ENCODE data around the gene PHF13.
A peak's percentile ranks its signal among the peaks of the same experiment; 100 is the strongest.

Gene PHF13

DNA sequence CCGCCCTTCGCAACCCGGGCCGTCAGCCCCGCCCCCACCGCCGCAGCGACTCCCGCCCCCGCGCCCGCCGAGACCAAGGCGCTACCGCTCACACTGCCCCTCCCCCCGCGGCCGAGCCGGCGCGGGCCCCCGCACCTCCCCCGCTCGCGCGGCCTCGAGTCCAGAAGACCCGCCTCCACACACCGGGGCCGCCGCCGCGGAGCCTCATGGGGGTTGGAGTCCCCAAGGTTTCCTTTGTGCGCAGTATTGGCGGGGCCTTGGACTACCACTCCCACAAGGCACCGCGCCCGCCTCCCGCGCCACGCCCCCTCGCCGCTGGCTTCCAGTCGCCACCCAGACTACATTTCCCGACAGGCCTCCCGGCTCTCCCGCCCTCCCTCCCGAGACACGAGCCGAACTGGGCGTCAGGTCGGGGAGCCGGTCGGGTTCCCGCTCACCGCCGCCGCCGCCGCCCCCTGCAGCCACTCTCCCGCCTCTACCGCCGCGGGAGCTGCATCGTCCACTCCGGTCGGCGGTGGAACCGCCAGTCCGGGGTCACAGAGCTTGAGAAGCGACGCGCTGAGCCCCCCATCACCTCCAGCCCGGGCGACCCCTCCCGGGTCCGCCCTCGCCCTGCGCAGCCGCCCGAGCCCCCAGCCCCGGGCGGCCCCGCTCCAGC, at the start of gene PHF13:
PHF13 (plus strand) TSS at position 371 of the 658 bp plus-strand sequence. CDS start 336 bp downstream, outside the sequence.
- DNase-seq = peak; percentile 100

DNA sequence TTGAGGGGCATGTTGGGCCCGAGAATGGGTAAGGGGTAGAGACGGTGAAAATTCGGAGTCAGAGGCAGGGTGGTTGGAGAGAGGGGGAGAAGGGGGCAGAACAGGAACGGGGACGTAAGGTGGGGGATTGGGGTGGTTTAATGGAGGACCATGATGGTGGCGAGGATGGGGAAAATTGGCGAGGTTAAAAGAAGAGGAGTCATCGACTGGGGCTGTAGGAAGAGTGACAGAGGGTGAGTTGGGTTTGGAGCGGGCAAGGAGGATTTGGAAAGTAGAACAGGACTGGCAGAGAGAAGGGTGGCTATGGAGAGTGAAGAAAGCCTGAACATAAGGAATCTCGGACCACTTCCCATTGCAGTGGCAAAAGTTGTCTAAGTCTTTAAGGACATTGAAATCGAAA, 44.5 kb upstream of the PHF13 start:
- no peak for DNase-seq

DNA sequence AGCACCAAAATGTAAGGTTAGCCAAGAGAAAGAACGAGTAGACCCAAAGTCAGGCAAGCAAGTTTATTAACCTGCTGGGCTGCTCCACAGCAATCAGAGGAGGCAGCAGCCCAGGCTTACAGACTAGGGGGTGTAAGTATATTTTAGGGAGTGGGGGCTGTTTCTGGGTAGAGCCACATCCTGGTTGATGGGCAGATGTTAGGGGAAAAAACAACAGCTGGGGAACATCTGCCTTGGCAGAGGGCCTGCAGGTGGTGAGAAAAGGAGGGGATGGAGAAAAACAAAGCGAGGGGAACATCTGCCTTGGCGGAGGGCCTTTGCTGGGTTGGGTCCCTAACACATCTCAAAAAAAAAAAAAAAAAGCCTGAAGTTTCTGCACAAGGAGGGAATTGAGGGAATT, 43.4 kb upstream of the PHF13 start:
- no peak for DNase-seq

DNA sequence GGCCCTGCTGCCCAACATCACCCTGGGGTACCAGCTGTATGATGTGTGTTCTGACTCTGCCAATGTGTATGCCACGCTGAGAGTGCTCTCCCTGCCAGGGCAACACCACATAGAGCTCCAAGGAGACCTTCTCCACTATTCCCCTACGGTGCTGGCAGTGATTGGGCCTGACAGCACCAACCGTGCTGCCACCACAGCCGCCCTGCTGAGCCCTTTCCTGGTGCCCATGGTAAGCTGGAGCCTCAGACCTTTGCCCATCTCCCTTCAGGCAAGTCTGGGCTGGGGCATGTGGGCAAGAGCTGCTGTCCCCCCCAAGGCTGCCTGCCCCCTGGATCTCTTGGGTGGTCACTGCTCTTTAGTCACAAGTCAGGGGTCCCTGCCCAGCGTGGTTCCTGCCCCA, 42.5 kb upstream of the PHF13 start:
- DNase-seq = no peak

DNA sequence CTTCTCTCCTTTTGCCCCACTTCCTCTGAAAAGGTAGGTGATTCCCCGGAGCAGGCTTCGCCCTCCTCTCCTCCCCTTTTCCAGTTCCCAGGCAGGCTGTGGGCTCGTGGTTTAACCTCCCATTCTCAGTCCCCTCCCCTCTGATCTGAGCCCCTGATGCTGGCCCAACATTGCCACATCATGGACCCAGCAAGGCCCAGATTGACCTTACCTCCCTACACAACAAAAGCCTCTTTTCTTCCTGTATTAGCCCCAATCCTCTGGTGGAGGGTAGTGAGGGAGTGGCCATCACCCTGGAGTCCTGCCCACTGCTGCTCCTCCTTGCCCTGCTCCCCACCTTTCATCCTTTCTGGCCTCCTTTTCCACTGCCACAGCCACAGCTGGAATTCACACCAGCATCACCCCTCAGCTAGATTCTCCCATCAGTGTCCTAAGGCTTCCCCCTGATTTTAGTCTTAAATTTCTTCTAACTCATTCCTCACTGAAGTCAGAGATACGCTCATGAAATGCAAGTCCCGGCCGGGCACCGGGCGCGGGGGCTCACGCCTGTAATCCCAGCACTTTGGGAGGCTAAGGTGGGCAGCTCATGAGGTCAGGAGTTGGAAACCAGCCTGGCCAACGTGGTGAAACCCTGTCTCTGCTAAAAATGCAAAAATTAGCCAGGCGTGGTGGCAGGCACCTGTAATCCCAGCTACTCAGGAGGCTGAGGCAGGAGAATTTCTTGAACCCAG, 40.7 kb upstream of the PHF13 start:
- no peak for DNase-seq

DNA sequence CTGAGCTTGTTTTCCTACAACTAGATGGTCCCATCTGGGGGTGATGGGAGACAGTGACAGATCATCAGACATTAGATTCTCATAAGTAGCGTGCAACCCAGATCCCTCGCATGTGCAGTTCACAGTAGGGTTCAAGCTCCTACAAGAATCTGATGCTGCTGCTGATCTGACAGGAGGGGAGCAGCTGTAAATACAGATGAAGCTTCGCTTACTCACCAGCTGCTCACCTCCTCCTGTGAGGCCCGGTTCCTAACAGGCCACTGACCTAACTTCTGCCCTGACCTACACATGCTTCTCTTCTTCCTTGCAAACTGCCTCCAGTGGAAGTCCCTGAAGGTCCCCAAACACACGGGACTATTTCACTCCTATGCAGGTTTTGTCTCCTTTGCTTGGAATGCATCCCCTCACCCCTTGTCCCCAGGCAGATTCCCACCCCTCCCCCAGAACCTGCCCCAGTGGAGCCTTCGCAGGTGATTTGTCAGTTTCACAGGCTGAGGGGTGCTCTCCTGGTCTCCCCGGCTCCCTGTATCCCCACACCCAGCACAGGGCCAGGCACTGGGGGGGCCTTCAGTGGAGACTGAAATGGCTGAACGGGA, 39.4 kb upstream of the PHF13 start:
- DNase-seq = no peak

DNA sequence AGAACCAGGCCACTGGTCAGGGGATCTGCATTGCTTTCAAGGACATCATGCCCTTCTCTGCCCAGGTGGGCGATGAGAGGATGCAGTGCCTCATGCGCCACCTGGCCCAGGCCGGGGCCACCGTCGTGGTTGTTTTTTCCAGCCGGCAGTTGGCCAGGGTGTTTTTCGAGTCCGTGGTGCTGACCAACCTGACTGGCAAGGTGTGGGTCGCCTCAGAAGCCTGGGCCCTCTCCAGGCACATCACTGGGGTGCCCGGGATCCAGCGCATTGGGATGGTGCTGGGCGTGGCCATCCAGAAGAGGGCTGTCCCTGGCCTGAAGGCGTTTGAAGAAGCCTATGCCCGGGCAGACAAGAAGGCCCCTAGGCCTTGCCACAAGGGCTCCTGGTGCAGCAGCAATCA, 38.7 kb upstream of the PHF13 start:
- DNase-seq = no peak

DNA sequence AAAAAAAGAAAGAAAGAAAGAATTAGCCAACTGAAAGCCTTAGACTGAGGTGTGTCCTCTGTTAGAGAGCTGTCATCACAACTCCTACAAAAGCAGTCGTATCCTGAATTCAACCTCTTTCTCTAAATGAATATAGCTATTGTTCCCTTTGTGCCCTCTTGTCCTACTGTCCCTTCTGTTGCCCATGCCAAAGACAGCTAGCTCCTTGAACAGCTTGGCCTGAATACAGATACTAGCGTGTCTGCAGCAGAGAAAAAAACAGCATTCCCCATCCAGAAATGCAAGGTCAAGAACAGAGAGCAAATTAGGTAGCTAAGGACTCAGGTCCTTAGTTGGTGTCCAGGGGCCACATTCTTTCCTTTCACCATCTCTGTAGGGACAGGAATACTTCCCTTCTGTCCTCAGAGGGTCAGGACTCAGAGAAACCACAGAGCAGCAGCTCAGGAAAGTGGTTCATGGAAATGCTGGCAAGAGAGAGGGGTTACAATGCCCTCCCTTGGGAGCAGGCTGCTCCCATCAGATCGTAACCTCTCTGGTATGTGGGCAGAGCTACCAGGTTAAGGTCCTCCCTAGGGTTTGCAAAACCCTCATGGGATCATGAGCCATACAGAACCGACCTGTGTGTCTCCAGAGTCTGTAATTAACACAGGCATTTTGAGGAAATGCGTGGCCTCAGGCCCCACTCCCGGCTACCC, 35.6 kb upstream of the PHF13 start:
- peak; percentile 72 for DNase-seq

DNA sequence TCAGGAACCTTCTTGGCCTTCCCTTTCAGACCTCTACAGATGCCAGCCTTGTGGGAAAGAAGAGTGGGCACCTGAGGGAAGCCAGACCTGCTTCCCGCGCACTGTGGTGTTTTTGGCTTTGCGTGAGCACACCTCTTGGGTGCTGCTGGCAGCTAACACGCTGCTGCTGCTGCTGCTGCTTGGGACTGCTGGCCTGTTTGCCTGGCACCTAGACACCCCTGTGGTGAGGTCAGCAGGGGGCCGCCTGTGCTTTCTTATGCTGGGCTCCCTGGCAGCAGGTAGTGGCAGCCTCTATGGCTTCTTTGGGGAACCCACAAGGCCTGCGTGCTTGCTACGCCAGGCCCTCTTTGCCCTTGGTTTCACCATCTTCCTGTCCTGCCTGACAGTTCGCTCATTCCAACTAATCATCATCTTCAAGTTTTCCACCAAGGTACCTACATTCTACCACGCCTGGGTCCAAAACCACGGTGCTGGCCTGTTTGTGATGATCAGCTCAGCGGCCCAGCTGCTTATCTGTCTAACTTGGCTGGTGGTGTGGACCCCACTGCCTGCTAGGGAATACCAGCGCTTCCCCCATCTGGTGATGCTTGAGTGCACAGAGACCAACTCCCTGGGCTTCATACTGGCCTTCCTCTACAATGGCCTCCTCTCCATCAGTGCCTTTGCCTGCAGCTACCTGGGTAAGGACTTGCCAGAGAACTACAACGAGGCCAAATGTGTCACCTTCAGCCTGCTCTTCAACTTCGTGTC, 34.7 kb upstream of the PHF13 start:
- DNase-seq = no peak

DNA sequence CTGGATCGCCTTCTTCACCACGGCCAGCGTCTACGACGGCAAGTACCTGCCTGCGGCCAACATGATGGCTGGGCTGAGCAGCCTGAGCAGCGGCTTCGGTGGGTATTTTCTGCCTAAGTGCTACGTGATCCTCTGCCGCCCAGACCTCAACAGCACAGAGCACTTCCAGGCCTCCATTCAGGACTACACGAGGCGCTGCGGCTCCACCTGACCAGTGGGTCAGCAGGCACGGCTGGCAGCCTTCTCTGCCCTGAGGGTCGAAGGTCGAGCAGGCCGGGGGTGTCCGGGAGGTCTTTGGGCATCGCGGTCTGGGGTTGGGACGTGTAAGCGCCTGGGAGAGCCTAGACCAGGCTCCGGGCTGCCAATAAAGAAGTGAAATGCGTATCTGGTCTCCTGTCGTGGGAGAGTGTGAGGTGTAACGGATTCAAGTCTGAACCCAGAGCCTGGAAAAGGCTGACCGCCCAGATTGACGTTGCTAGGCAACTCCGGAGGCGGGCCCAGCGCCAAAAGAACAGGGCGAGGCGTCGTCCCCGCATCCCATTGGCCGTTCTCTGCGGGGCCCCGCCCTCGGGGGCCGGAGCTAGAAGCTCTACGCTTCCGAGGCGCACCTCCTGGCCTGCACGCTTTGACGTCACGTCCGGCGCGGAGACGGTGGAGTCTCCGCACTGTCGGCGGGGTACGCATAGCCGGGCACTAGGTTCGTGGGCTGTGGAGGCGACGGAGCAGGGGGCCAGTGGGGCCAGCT, 34.0 kb upstream of the PHF13 start, which contains the start of gene ZBTB48:
ZBTB48 (plus strand) TSS at position 621 of the 745 bp plus-strand sequence. CDS start 616 bp downstream, outside the sequence.
- peak; percentile 99 for DNase-seq

DNA sequence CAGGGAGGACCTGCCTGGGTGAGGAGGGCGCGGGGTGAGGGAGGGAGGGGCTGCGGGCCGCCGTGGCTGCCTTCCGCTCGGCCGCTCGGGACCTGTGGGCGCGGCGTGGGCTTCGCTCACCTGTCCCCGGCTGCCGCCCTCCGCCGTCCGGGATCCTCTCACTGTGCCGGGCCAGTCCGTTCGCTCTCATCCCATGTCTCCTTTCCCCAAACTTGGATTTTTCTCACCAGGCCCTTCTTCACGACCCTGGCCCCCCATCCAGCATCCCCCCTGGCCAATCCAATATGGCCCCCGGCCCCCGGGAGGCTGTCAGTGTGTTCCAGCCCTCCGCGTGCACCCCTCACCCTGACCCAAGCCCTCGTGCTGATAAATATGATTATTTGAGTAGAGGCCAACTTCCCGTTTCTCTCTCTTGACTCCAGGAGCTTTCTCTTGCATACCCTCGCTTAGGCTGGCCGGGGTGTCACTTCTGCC, 33.4 kb upstream of the PHF13 start:
- DNase-seq = no peak

DNA sequence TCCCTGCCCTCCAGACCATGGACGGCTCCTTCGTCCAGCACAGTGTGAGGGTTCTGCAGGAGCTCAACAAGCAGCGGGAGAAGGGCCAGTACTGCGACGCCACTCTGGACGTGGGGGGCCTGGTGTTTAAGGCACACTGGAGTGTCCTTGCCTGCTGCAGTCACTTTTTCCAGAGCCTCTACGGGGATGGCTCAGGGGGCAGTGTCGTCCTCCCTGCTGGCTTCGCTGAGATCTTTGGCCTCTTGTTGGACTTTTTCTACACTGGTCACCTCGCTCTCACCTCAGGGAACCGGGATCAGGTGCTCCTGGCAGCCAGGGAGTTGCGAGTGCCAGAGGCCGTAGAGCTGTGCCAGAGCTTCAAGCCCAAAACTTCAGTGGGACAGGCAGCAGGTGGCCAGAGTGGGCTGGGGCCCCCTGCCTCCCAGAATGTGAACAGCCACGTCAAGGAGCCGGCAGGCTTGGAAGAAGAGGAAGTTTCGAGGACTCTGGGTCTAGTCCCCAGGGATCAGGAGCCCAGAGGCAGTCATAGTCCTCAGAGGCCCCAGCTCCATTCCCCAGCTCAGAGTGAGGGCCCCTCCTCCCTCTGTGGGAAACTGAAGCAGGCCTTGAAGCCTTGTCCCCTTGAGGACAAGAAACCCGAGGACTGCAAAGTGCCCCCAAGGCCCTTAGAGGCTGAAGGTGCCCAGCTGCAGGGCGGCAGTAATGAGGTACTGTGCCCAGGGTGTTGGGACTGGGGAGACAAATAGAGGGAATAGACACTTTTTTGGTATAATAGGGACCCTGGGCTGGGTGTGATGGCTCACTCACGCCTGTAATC, 32.7 kb upstream of the PHF13 start:
- DNase-seq = peak; percentile 69

DNA sequence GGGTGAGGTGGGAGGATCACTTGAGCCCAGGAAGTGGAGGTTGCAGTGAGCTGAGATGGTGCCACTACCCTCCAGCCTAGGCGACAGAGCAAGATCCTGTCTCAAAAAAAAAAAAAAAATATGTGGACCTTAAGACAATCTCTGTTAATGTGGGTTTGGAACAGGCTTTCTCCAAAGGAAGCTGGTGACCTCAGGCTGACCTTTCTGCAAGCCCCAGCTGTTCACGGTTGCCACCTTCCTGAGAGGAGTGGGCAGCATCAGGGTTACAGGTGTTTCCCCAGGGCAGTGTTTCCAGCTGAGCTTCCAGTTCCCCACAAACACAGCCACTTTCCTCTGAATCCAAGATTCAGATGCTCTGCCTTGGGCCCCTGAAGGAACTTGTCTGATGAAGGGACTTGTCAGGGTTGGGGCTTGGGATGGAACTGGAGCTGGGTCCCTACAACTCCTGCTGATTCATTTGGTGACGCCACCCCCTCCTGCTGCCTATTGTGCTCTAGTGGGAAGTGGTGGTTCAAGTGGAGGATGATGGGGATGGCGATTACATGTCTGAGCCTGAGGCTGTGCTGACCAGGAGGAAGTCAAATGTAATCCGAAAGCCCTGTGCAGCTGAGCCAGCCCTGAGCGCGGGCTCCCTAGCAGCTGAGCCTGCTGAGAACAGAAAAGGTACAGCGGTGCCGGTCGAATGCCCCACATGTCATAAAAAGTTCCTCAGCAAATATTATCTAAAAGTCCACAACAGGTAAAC, 31.8 kb upstream of the PHF13 start:
- DNase-seq = no peak

DNA sequence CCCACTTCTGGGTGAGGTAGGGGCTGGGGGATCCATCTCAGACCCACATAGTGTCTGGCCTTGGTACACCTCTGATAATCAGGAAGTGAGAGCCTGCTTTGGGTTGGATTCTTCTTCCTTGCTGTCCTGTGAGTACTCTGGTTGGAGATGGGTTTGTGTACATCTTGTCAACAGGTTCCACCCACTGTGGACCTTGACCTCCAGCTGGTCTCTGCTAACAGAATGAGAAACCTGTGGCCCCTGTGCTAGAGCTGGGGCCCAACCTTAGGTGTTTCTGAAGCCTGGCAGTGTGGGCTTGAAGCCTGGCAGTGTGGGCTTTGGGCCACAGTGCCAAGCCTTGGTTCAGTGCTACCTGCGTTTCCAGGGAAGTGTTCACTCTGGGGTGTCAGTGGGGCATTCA, 31.2 kb upstream of the PHF13 start:
- DNase-seq = no peak

DNA sequence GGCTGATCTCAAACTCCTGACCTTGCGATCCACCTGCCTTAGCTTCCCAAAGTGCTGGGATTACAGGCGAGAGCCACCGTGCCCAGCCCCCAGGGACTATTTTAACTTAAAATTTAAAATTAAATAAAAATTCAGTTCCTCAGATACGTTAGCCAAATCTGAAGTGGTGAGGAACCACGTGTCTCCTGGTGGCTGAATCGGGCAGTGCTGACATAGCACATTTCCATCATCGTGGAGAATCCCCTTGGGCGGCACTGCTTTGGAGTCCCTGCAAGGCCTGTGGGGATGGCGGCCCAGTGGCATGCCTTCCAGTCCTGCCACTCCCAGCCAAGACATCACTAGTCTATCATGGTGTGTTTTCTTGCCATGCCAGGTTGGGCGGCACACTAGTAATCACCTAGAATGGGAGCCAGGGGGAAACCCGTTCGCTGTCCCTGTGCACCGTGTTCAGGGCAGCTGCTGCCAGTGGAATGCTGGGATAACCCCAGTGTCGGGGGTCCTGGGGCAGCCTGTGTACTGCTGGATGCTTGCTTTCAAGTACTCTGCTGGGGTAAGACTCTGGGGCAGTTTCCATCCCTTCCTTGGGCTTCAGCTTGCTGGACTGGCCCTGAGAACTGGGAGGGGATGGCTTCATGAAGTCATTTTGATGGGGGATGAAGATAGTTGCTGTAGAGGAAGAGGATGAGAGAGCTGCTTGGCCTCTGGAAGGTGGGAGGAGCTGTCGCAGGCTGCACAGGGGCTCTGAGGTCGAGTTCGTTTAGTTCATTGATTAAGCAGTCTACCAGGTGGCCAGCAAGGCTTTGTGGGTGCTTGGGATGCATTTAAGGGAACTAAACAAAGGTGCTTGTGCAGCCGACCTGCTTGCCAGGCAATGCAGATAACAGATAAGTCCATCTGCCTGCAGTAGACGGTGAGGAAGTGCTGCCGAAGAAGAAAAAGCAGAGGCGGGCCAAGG, 29.1 kb upstream of the PHF13 start:
- DNase-seq = no peak

DNA sequence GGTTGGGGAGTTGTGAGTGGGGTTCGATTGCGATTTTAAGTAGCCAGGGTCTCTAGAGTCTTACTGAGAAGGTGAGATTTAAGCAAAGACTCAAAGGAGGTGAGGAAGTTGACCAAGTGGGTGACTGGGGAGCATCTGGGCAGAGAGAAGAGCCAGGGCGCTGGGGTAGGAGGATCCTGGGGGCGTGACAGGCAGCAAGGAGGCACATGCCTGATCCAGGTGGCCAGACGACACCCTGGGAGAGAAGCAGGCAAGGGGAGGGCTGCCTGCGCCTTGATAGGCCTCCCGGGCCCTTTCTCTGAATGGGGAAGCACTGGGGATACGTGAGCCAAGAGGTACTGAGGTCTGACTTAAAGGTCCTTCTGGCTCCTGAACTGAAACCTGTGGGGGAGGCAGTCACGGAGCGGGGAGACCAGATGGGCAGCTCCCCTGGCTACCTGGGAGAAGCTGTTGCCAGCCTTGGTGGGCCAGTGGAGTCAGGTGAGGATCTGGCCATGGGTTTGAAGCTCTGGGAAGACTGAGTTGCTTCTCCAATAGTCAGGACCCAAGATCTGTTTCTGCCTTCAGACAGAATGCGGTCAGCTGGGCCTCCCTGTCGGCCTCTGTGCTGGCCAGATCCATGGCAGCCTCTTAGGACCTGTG, 28.3 kb upstream of the PHF13 start:
- DNase-seq = no peak

DNA sequence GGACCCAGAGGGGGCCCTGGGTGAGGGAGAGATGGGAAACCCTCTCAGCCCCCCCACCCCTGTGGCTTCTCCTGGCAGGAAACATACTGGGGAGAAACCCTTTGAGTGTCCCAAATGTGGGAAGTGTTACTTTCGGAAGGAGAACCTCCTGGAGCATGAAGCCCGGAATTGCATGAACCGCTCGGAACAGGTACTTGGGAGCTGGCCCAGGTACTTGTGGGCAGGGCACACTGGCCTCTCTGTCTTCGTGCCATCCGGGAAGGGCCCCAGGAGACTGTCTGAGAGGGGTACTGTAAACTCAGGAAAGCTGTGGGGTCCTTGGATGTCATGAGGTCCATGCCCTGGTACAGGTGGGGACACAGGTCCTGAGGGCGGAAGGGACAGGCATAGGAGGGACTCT, 27.7 kb upstream of the PHF13 start:
- no peak for DNase-seq

DNA sequence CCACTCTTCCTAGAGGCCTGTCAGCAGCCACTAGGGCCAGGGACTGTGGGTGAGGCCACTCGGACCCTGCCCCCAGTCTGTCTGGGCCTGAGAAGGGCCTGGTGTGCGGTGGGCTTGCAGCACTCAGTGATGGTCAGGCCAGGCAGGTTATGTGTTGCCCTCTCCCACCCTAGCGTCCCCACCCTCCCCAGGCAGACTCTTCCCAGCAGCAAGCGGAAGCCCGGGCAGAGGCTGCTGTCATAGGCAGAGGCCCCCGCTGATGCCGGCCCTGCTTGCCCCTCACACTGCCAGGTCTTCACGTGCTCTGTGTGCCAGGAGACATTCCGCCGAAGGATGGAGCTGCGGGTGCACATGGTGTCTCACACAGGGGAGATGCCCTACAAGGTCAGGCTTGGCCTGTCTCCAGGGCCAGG, 27.1 kb upstream of the PHF13 start:
- no peak for DNase-seq
